GM10248 (cell line): ENCODE data around the gene CCDC91.

Source experiments
- CTCF ChIA-PET: fragments of 300-600 bp; sonication (Branson Sonifier 250); formaldehyde crosslinking; extraction: SDS; loops from one replicate; lab custom pipeline; 2021; ENCODE audit warnings: antibody characterized with exemption; lab: Yijun Ruan, JAX
- POLR2A ChIA-PET: fragments of 350-650 bp; sonication (Branson Sonifier 250); formaldehyde crosslinking; extraction: SDS; loops from one replicate; lab custom pipeline; 2020; ENCODE audit warnings: antibody characterized with exemption; lab: Yijun Ruan, JAX
- DNase-seq: peaks from one replicate; pipeline ENCODE4 v3.0.0; 2012; ENCODE audit errors: extremely low spot score
- TF ChIP-seq, protein P1 (sequence below): IDR thresholded peaks from 2 replicates; pipeline ENCODE4 v1.5.1; 2012; ENCODE audit warnings: mild to moderate bottlenecking, low read depth; ENCODE audit errors: extremely low read depth, missing control alignments, control extremely low read depth

Gene CCDC91

DNA sequence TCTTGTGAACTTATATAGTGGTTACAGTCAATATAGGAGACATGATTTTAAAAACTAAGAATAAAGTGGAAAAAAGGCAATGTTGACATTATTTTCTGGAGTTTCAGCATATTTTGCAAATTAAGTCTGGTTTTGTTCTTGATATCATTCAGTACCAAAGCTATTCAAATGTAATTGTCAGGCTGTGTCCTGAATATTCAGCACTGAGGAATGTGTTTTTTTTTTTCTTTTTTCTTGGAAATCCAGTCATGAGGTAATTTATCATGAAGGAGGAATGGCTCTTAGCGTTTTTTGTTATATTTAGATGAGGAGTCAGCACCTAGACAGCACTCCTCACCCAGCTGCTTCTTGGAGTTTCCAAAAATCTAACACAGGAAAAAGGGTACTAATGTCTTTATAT, 225.5 kb downstream of the CCDC91 start:
- no peak for DNase-seq
- CTCF ChIA-PET, result interaction anchor here (0.9 to 1.7 kb wide), 3 partner anchors 9 to 94 kb away, joined by 3 read pairs; no protein-coding TSS in a partner anchor
- POLR2A ChIA-PET, result no interaction called here
- TF ChIP-seq, protein P1, sequence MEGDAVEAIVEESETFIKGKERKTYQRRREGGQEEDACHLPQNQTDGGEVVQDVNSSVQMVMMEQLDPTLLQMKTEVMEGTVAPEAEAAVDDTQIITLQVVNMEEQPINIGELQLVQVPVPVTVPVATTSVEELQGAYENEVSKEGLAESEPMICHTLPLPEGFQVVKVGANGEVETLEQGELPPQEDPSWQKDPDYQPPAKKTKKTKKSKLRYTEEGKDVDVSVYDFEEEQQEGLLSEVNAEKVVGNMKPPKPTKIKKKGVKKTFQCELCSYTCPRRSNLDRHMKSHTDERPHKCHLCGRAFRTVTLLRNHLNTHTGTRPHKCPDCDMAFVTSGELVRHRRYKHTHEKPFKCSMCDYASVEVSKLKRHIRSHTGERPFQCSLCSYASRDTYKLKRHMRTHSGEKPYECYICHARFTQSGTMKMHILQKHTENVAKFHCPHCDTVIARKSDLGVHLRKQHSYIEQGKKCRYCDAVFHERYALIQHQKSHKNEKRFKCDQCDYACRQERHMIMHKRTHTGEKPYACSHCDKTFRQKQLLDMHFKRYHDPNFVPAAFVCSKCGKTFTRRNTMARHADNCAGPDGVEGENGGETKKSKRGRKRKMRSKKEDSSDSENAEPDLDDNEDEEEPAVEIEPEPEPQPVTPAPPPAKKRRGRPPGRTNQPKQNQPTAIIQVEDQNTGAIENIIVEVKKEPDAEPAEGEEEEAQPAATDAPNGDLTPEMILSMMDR, result no peak

DNA sequence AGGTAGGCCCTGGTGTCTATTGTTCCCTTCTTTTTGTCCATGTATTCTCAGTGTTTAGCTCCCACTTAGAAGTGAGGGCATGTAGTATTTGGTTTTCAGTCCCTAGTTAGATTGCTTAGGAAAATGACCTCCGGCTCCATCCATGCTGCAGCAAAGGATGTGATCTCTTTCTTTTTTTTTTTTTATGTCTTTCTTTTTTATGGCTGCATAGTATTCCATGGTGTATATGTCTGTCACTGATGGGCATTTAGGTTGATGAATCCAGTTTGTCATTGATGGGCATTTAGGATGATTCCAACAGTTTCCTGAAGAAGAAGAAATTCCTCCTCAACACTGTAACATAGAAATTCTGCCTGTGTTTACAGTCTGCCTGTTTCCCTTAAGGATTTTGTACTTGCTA, 231.1 kb downstream of the CCDC91 start:
- POLR2A ChIA-PET, result no interaction called here
- CTCF ChIA-PET, result interaction anchor here (0.7 kb wide), 1 partner anchor 199 kb away, joined by 3 read pairs; no protein-coding TSS in a partner anchor
- TF ChIP-seq, protein P1, result no peak
- DNase-seq, result no peak

DNA sequence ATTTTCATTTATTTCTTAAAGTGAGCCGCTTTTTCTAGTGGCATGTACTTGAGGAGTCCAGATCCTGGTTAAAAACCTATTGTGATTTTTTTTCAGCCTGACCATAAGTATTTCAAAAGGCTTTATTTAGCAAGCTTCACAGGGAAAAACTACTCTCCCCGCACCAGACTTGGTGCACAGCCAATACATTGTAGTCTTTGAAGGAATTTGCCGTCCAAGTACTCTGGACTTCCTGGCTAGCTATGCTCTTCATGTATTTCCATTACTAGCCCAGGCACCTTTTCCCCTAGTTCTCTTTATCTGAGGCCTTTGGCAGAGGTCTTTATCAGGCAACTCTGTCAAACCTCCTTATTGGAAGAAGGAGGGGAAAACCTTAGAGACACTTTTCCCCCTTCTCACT, 234.7 kb downstream of the CCDC91 start:
- ChIA-PET CTCF (interaction anchor here (1.0 to 2.4 kb wide), 2 partner anchors 9 to 34 kb away, joined by 3 to 5 read pairs; no protein-coding TSS in a partner anchor), POLR2A (no interaction called here)
- no peak for DNase-seq
- TF ChIP-seq, protein P1, result no peak

DNA sequence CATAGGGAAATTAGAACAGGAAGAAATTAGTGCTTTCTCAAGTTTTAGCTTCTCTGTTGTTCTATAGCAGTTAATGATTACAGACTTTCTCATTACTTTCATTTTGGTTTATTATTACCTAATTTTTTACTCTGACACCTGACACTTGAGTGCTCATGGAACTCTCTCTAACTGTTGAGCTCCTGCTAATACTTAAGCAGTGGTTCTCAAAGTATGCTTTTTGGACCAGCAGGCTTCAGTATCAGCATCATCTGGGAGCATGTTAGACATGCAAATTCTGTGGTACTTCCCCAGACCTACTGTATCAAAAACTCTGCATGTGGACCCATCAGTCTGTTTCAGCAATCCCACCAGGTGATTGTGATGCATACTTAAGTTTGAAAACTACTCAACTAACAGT, 235.3 kb downstream of the CCDC91 start:
- ChIA-PET CTCF (interaction anchor here (2.4 kb wide), 1 partner anchor 34 kb away, joined by 5 read pairs; no protein-coding TSS in a partner anchor), POLR2A (no interaction called here)
- TF ChIP-seq, protein P1, result no peak
- no peak for DNase-seq

DNA sequence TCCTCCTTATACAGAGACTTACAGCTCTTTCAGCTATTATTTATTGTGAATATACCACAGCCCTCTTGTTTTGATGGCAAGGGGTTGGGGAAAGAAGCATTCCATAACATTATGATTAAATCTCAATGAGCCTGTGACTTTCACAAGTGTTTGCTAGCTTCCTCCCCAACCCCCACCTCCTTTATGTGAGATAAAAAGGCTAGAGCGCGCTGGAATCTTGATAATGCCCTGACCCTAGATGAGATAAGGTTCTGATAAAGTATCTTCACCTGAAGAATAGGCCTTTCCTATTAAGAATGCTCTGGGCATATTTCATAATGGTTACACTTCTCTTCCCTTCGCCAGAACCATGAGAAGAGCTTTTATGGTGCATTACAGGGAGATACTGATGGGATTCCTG, 236.8 kb downstream of the CCDC91 start:
- POLR2A ChIA-PET, result no interaction called here
- no peak for DNase-seq
- TF ChIP-seq, protein P1, result no peak
- CTCF ChIA-PET, result no interaction called here

DNA sequence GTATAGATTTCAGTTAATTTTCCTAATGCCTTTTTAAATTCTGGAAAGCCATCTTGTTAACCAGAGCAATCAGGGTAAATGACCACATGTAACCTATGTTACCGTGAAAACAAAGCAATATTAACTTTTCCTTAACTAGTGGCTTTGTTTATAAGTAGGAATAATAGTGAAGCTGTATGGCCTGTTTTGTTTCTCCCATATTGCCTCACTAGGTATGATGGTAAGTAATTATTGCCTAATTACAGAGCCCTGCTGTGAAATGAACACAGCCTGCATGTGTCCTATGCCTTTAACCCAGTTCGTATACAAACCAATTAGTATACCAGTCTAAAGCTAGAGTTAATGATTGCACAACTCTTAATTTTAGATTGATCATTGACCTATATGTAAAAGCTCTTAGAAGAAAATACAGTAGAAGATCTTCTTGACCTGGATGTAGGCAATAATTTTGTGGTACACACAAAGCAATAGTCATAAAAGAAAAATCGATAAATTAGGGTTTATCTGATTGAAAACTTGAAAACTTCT, 249.9 kb downstream of the CCDC91 start:
- CTCF ChIA-PET, result no interaction called here
- POLR2A ChIA-PET, result no interaction called here
- TF ChIP-seq, protein P1, result no peak
- no peak for DNase-seq

DNA sequence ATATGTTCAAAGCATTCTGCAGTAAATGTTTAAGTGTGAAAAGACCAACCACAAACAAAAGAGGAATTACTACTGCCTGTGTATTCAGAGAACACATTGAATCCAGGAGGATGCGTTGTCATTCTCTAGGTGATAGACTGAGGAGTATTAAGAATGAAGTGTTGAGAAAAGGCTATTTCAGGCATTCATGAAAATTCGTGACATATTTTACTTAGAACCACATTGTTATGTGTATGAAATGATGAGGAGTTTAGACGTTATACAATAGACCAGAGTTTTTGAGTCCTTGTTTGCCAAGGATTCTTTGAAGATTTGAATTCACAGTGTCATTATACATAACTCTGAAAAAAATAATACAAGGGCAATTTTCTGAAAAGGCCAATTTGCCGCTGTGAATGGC, 251.8 kb downstream of the CCDC91 start:
- DNase-seq, result no peak
- POLR2A ChIA-PET, result no interaction called here
- TF ChIP-seq, protein P1, result no peak
- CTCF ChIA-PET, result no interaction called here
